Heart left ventricle (tissue), 16 donors: ENCODE measurements around the gene CBX7. TPM values are rescaled to one million over a fixed set of nuclear protein-coding genes. Genes with fewer than 3 reads are reported as not detected.
"Not testable (repeated sequence)": the region's sequence is repeated elsewhere in the genome, so short reads cannot be mapped to it uniquely, and the experiment has no call there.

Experiments
- ATAC-seq, 4 donors: fragments of 200-7000 bp; cut with Tn5 transposase; one replicate each; pipeline ENCODE4 v1.9.1; 2020 to 2022; ENCODE audit warnings: moderate library complexity in 4 of 4, mild to moderate bottlenecking in 3 of 4, moderate number of reproducible peaks in 1 of 4
- DNase-seq, 5 donors: peaks; one replicate each; pipeline ENCODE4 v3.0.0-alpha.2; 2020
- H3K27ac ChIP-seq, 12 donors: fragments of 200-600 bp; sonication (generic) in 4 of 12; one replicate each; pipeline versions ENCODE4 v1.5.0 to v1.8.0; 2016 to 2022; ENCODE audit warnings: mild to moderate bottlenecking in 2 of 12
- H3K27me3 ChIP-seq, 9 donors: fragments of 200-600 bp; sonication (generic) in 2 of 9; one replicate each; pipeline versions ENCODE4 v1.5.1 to v1.8.0; 2016 to 2022; ENCODE audit warnings: mild to moderate bottlenecking in 3 of 9
- H3K36me3 ChIP-seq, 9 donors: fragments of 200-600 bp; sonication (generic) in 2 of 9; one replicate each; pipeline versions ENCODE4 v1.5.0 to v1.8.0; 2018 to 2022; ENCODE audit warnings: mild to moderate bottlenecking in 2 of 9
- H3K4me1 ChIP-seq, 12 donors: fragments of 200-600 bp; sonication (generic) in 4 of 12; one replicate each; pipeline versions ENCODE4 v1.5.0 to v1.8.0; 2016 to 2022; ENCODE audit warnings: mild to moderate bottlenecking in 3 of 12
- H3K4me3 ChIP-seq, 12 donors: fragments of 200-600 bp; sonication (generic) in 4 of 12; one replicate each; pipeline versions ENCODE4 v1.5.0 to v1.8.0; 2017 to 2022; ENCODE audit warnings: mild to moderate bottlenecking in 9 of 12, moderate library complexity in 4 of 12
- H3K9me3 ChIP-seq, 12 donors: fragments of 200-600 bp; sonication (generic) in 4 of 12; one replicate each; pipeline versions ENCODE4 v1.5.0 to v1.8.0; 2016 to 2022; ENCODE audit warnings: mild to moderate bottlenecking in 1 of 12
- CTCF ChIP-seq, 12 donors: fragments of 200-600 bp; sonication (generic) in 4 of 12; IDR thresholded peaks; one replicate each; pipeline versions ENCODE4 v1.5.0 to v1.8.0; 2018 to 2022; ENCODE audit warnings: antibody characterized with exemption in 12 of 12, mild to moderate bottlenecking in 5 of 12
- POLR2A ChIP-seq, 2 donors: fragments of 450-650 bp; IDR thresholded peaks; one replicate each; pipeline ENCODE4 v1.6.1; 2017; ENCODE audit warnings: antibody characterized with exemption in 2 of 2, mild to moderate bottlenecking in 2 of 2, moderate library complexity in 2 of 2
- WGBS, 4 donors: extraction: QIAGEN DNeasy Blood & Tissue Kit in 2 of 4; methylation state at CpG; one replicate each; pipeline versions ENCODE4 v1.1.5 to v1.1.7; 2013 to 2018; 5-methylcytosine and 5-hydroxymethylcytosine counted together
- intact Hi-C, 10 donors: fragments of 100-400 bp; cut with DNase I; formaldehyde crosslinking; loops; one replicate each; pipeline versions ENCODE4 v1.11.1 to v1.14.2; 2022
- polyA plus RNA-seq, 2 donors: library from polyadenylated mRNA; stranded (reverse); fragments of 200-250 nt; gene quantifications; one replicate each; pipeline ENCODE4 v1.2.3, GENCODE V29; 2013
- total RNA-seq, 9 donors: library from RNA; depleted of rRNA in 2 of 9; stranded (reverse); fragments of >200 nt in 2 of 9; fragmentation: NEBNext Ultra II Directional in 3 of 9; extraction: Animal tissue kit (Norgen Biotek cat#: 25700) in 3 of 9; gene quantifications; one replicate each; pipeline versions ENCODE4 v1.1.0 to v1.2.4, GENCODE V29; 2016 to 2023
- donor health status: ischemic (EF 13 %, LVEDD 7.1; RV severe dilation, severe dysfunction).
- donor health status: healthy with polysubstance abuse.
- donor health status: DM: no; HTN: yes; CAD: no.
- donor health status: DM: no; HTN: no; CAD: no.
- donor health status: ischemic (EF 25% LVEDD 6.9; RV normal size, moderate dysfunction).
- donor health status: ischemic (EF 25% LVEDD 5.7; RV mildly dilated, moderate dysfunction).
- donor health status: healthy.
- donor health status: DM: yes; HTN: yes; CAD: no.
- donor health status: ischemic (EF 35%, LVEDD 5.7; RV mildly dilated, moderate dysfunction).
- donor health status: nonischemic (EF 11% LVEDD 7.7; RV severe dilation, severe dysfunction).
- donor health status: DM: yes; HTN: yes; CAD: no.
- donor health status: PGD.
- donor health status: ischemic (EF 29% LVEDD 5.4; RV normal size, mild dysfunction).
- donor health status: nonischemic (EF 23%, LVEDD 6.1; RV moderate dilation, normal function).

CBX7 gene
- total and polyA plus RNA-seq, 11 donors: 48.3 to 187 (median 69.8) TPM

GRCh38 chr22:39174498-39175352 is 22.2 kb upstream of the CBX7 start:
- WGBS, 4 donors: 23 to 27% (median 25%) methylated on average over 22 of the region's 22 CpGs
- ATAC-seq (peak; percentile 19 to 67 (median 54)), DNase-seq (peak; percentile 83 to 91 (median 88))
- Histone ChIP-seq H3K27me3 (no peaks in the 10 kb centered on the region), H3K9me3 (no peaks in the 10 kb centered on the region), H3K36me3 (no peaks in the 10 kb centered on the region), H3K27ac (peak overlapping the region; percentile 66 to 93 (median 79)), H3K4me1 (peaks cover 36 to 87% (median 70%) of the 10 kb centered on the region in 12 donors), H3K4me3 (peak overlapping the region in 2 of 12 donors; percentile 4 to 6)
- no peak for TF ChIP-seq POLR2A (IDR thresholded peaks at IDR 0.05)
- no peak for TF ChIP-seq CTCF (IDR thresholded peaks at IDR 0.05)
- intact Hi-C loops: loop anchor here (2.0 to 10.0 kb wide), 6 partner anchors 58 to 358 kb away; partner anchors contain the start of genes ATF4 (in 4 of the 10) and RPS19BP1 (in 2 of the 10)

- 58 to 70% (median 66%) methylated on average over 11 of the region's 11 CpGs for WGBS, 4 donors
- no peak for TF ChIP-seq CTCF (IDR thresholded peaks at IDR 0.05)
- TF ChIP-seq POLR2A (IDR thresholded peaks at IDR 0.05): no peak
- Histone ChIP-seq H3K27me3 (no peaks in the 10 kb centered on the region), H3K4me3 (peak overlapping the region in 2 of 12 donors; percentile 4 to 6), H3K27ac (peak overlapping the region; percentile 66 to 93 (median 79)), H3K4me1 (peaks cover 36 to 80% (median 65%) of the 10 kb centered on the region in 12 donors), H3K36me3 (no peaks in the 10 kb centered on the region), H3K9me3 (no peaks in the 10 kb centered on the region)
- intact Hi-C loops: loop anchor here (2.0 to 10.0 kb wide), 7 partner anchors 58 to 358 kb away; partner anchors contain the start of genes ATF4 (in 4 of the 10) and RPS19BP1 (in 2 of the 10)
- no peak for ATAC-seq
- DNase-seq: no peak
These were observed 21.5 kb upstream of the CBX7 start for GRCh38 chr22:39173787-39174497.

- WGBS, 4 donors: 75 to 85% (median 77%) methylated on average over 16 of the region's 16 CpGs
- ATAC-seq: no peak
These were observed 20.7 kb upstream of the CBX7 start for GRCh38 chr22:39173050-39173706.

GRCh38 chr22:39172265-39173049 is 20.0 kb upstream of the CBX7 start:
- WGBS, 4 donors: 88 to 95% (median 92%) methylated on average over 11 of the region's 11 CpGs
- not testable (repeated sequence) for H3K4me3 ChIP-seq, H3K9me3 ChIP-seq, DNase-seq, H3K36me3 ChIP-seq, ATAC-seq, H3K27me3 ChIP-seq
- H3K4me1 ChIP-seq: peaks cover 33 to 69% (median 61%) of the 10 kb centered on the region in 12 donors
- peak overlapping the region in 11 of 12 donors; percentile 66 to 93 (median 80) for H3K27ac ChIP-seq
- intact Hi-C loops: loop anchor here (2.0 to 10.0 kb wide), 6 partner anchors 60 to 360 kb away; partner anchors contain the start of genes ATF4 (in 4 of the 10) and RPS19BP1 (in 2 of the 10)

More at GRCh38 chr22:39173050-39173706, 20.7 kb upstream of the CBX7 start:
- H3K27me3 ChIP-seq: no peaks in the 10 kb centered on the region
- no peaks in the 10 kb centered on the region for H3K36me3 ChIP-seq
- TF ChIP-seq POLR2A (IDR thresholded peaks at IDR 0.05) (no peak), CTCF (IDR thresholded peaks at IDR 0.05) (no peak)
- no peaks in the 10 kb centered on the region for H3K9me3 ChIP-seq
- H3K4me1 ChIP-seq: peaks cover 33 to 74% (median 63%) of the 10 kb centered on the region in 12 donors
- H3K4me3 ChIP-seq: no peak overlapping the region
- intact Hi-C loops: loop anchor here (2.0 to 10.0 kb wide), 6 partner anchors 59 to 359 kb away; partner anchors contain the start of genes ATF4 (in 4 of the 10) and RPS19BP1 (in 2 of the 10)
- DNase-seq: peak in 1 of 5 donors; percentile 16
- peak overlapping the region; percentile 52 to 93 (median 79) for H3K27ac ChIP-seq
